Coronary artery (tissue), 2 donors: Measurements from ENCODE around the gene TEX55.

ENCODE experiments used
- DNase-seq: peaks from one replicate; pipeline ENCODE4 v3.0.0-alpha.2; 2017; ENCODE audit warnings: low spot score
- H3K27ac ChIP-seq, 2 donors: fragments of 200-600 bp; sonication (generic); one replicate each; pipeline ENCODE4 v1.5.1; 2016 to 2019
- H3K4me3 ChIP-seq: fragments of 200-600 bp; sonication (generic); 2 replicates; pipeline ENCODE4 v1.5.1; 2016; ENCODE audit warnings: mild to moderate bottlenecking, moderate library complexity
- CTCF ChIP-seq: fragments of 200-600 bp; sonication (generic); IDR thresholded peaks from one replicate; pipeline ENCODE4 v1.5.1; 2019; ENCODE audit warnings: antibody characterized with exemption

The TEX55 gene

DNA sequence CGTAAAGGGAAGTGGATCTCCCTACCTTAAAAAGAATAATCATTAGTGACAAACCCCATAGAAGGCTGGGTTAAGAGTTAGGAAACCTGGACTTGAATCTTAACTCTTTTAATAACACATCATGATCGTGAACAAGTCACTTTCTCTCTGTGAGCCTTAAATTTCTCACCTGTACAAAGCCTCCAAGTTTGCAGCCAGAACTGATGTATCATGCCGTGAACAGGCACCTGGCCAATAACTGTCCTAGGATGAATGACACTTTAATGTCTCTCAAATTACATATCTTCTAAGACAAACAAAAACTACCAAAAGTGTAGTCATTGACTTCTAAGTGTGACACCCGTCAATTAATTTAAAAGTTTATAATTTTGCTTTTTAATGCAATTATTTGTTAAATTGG lies 31.4 kb downstream of the TEX55 start:
- TF ChIP-seq CTCF = no peak
- Histone ChIP-seq H3K4me3 (no peak overlapping the region), H3K27ac (no peak overlapping the region)
- DNase-seq = no peak

DNA sequence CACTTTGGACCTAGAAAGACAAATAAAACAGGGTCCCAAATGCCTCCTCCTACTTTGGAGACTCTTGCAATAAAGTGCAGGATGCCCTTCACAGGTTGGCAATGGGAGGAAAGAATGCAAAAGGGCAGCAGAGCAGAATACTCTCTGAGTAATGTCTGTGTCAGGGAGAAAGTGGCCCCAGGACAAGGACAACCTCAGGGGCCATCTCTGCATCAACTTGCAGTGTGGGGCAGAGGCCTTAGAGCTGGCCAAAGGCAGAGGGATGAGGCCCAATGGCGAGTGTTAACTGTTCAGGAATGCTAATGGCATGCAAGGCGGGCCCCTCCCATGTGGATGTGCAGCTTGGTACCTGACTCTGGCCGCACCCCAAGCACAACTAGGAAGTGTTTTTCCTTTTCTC lies 35.8 kb downstream of the TEX55 start:
- Histone ChIP-seq H3K27ac (no peak overlapping the region), H3K4me3 (no peak overlapping the region)
- no peak for TF ChIP-seq CTCF
- no peak for DNase-seq

- Histone ChIP-seq H3K4me3 (no peak overlapping the region), H3K27ac (no peak overlapping the region)
- no peak for TF ChIP-seq CTCF
- DNase-seq = no peak
These were observed 38.1 kb downstream of the TEX55 start for GRCh38 chr3:119184111-119184510.

GRCh38 chr3:119184796-119185570 lies 39.0 kb downstream of the TEX55 start:
- TF ChIP-seq CTCF = no peak
- no peak overlapping the region for H3K4me3 ChIP-seq
- DNase-seq = no peak
- H3K27ac ChIP-seq = no peak overlapping the region

DNA sequence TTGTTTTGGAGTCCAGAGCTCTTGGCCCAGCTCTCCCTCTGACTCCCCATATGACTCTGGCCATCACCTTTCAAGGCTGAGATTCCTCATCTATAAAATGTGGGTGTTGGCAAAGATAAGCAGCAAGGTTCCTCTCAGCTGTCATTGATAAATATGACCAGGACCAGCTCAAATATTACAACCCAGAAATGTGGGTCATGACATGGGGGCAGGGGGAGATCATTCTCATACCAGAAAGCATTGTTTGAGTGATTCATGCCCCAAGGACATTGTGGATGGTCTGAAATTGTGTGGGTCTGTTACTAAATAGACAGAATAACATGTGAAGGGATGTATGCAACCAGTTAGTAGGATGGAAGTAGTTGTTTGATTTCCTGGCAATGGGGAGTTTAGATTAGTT lies 41.3 kb downstream of the TEX55 start:
- no peak overlapping the region for H3K4me3 ChIP-seq
- TF ChIP-seq CTCF = no peak
- no peak for DNase-seq
- H3K27ac ChIP-seq = no peak overlapping the region

DNA sequence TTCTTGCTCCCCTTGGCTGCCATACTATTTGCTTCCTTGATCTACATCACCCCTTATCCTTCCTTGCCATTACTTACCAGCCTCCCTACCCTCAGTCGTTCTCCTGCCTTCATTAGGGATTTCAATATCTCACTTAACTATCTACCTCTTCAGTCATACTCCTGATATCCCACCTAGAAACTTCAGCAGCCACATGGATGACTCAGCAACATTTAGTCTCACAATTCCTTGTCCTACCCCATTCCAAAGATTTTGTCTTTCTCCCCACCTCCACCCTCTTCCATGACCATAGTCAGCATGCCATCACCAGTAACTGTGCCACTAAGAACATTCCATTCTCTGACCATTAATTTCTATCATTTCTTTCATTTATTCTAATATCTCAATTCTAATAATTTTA lies 45.8 kb downstream of the TEX55 start:
- TF ChIP-seq CTCF = no peak
- H3K27ac ChIP-seq = no peak overlapping the region
- no peak overlapping the region for H3K4me3 ChIP-seq
- DNase-seq = no peak
